ENCODE measurements around the gene PGAM1. TPM values are rescaled to one million over a fixed set of nuclear protein-coding genes. Genes with fewer than 3 reads are reported as not detected.
A peak's percentile ranks its signal among the peaks of the same experiment; 100 is the strongest.
"Not testable (repeated sequence)": the region's sequence is repeated elsewhere in the genome, so short reads cannot be mapped to it uniquely, and the experiment has no call there.

PGAM1 gene
- total RNA-seq, 6 experiments from 2014 or later, result 505 to 594 (median 542) TPM

DNA sequence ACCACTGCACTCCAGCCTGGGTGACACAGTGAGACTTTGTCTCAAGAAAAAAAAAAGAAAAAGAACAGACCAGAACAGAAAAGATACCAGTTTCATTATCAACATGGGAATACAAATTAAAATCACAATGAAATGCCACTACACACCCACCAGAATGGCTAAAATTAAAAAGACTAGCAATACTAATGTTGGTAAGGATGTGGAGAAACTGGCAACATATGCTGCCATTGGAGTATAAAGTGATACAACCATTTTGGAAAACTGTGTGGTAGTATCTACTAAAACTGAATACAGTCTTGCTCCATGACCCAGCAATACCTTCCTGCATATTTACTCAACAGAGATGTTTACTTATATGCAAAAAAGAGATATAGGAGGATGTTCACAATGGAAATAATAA lies 21.9 kb upstream of the PGAM1 start:
- no peaks in the 10 kb centered on the region for H3K4me1 Mint-ChIP-seq (ENCODE audit: low read depth)
- H3K36me3 Mint-ChIP-seq (ENCODE audit: low read depth), result no peaks in the 10 kb centered on the region
- H3K27ac Mint-ChIP-seq, result no peak overlapping the region
- TF ChIP-seq, protein P1, sequence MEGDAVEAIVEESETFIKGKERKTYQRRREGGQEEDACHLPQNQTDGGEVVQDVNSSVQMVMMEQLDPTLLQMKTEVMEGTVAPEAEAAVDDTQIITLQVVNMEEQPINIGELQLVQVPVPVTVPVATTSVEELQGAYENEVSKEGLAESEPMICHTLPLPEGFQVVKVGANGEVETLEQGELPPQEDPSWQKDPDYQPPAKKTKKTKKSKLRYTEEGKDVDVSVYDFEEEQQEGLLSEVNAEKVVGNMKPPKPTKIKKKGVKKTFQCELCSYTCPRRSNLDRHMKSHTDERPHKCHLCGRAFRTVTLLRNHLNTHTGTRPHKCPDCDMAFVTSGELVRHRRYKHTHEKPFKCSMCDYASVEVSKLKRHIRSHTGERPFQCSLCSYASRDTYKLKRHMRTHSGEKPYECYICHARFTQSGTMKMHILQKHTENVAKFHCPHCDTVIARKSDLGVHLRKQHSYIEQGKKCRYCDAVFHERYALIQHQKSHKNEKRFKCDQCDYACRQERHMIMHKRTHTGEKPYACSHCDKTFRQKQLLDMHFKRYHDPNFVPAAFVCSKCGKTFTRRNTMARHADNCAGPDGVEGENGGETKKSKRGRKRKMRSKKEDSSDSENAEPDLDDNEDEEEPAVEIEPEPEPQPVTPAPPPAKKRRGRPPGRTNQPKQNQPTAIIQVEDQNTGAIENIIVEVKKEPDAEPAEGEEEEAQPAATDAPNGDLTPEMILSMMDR (IDR thresholded peaks at IDR 0.05), result no peak
- no peaks in the 10 kb centered on the region for H3K9me3 Mint-ChIP-seq
- no peak overlapping the region for H3K4me3 Mint-ChIP-seq
- DNase-seq, result no peak
- H3K27me3 Mint-ChIP-seq (ENCODE audit: insufficient read depth), result peaks cover 1% of the 10 kb centered on the region

DNA sequence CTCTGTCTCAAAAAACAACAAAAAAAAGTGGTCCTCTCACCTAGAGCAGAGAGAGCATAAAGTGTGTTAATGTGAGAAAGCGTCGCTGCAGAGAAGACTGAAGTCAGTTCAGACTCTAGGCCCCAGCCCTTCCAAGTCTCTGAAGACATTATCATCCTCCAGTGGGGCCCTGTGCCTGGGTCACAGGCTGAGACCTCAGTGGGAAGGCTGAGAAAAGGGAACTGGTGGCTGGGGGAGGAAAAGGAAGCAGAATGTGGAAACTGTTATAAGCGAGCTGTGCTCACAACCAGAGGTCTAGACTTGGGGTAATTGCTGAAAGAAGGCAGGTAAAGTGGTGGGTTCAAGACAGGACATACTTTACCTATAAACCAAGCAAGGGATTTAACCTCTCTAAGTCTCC lies 19.9 kb upstream of the PGAM1 start:
- no peaks in the 10 kb centered on the region for H3K9me3 Mint-ChIP-seq
- peaks cover under 1% of the 10 kb centered on the region for H3K4me1 Mint-ChIP-seq (ENCODE audit: low read depth)
- DNase-seq, result no peak
- no peak overlapping the region for H3K4me3 Mint-ChIP-seq
- peaks cover 1% of the 10 kb centered on the region for H3K27me3 Mint-ChIP-seq (ENCODE audit: insufficient read depth)
- H3K27ac Mint-ChIP-seq, result no peak overlapping the region
- no peaks in the 10 kb centered on the region for H3K36me3 Mint-ChIP-seq (ENCODE audit: low read depth)
- TF ChIP-seq, protein P1 (IDR thresholded peaks at IDR 0.05), result no peak

DNA sequence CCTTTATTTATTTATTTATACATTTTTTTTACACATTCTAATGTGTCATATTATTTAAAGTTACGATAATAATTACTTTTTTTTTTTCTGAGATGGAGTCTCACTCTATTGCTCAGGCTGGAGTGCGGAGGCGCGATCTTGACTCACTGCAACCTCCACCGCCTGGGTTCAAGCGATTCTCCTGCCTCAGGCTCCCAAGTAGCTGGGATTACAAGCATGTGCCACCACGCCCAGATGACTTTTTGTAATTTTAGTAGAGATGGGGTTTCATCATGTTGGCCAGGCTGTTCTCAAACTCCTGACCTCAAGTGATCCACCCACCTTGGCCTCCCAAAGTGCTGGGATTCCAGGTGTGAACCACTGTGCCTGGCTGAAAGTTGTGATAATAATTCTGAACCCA lies 19.5 kb upstream of the PGAM1 start:
- H3K27me3 Mint-ChIP-seq (ENCODE audit: insufficient read depth); H3K9me3 Mint-ChIP-seq; H3K4me1 Mint-ChIP-seq (ENCODE audit: low read depth); H3K4me3 Mint-ChIP-seq; DNase-seq; H3K36me3 Mint-ChIP-seq (ENCODE audit: low read depth); H3K27ac Mint-ChIP-seq: not testable (repeated sequence)

DNA sequence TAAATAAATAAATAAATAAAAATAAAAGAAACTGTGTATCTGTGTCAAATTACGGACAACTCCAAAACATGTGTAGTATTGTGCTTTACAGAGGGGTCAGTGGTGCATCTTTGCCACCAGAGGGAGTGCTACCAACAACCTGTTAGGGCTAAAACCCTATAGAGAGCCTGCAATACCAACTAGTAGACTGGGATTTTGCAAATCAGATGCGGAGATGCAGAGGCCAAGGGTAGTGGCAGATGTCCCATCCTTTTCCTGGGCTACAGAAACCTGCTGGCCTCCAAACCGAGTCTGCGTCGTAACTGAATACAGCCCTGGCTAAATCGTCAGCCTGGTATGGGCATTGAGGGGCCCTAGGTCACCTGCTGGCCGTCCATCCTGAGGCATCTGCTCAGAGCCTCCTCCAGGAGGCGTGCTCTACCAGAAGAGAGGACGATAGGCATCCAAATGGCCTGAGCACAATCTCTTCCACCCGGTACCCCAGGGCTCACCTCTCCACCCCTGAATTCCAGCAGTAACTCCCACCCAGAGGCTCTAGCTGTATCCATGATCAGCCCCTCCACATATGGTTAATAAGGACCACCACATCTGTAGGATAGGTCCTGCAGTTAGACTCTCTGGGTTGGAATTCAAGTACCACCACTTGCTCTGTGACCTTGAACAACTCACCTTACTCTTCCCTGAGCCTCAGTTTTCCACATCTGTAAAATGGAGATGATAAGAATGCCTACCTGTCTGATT lies 18.6 kb upstream of the PGAM1 start:
- Mint-ChIP-seq H3K27ac (no peak overlapping the region), H3K4me3 (no peak overlapping the region), H3K36me3 (ENCODE audit: low read depth) (no peaks in the 10 kb centered on the region), H3K4me1 (ENCODE audit: low read depth) (peaks cover 6% of the 10 kb centered on the region), H3K9me3 (no peaks in the 10 kb centered on the region), H3K27me3 (ENCODE audit: insufficient read depth) (peaks cover 1% of the 10 kb centered on the region)
- TF ChIP-seq, protein P1 (IDR thresholded peaks at IDR 0.05), result peak; percentile 90
- DNase-seq, result peak; percentile 72

DNA sequence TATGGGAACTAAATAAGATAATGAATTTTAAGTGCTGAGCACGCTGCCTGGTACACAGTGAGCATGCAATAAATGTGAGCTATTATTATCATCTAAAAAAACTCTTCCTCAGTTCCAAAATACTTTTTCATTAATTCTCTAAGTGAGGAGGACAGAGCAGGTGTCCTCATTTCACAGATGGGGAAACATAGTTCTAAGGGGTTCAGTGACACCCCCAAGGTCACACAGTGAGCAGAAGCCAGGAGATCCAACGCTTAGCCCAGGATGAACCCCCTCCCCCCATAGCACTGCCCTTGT lies 18.1 kb upstream of the PGAM1 start:
- DNase-seq, result no peak
- TF ChIP-seq, protein P1 (IDR thresholded peaks at IDR 0.05), result no peak
- Mint-ChIP-seq H3K27ac (no peak overlapping the region), H3K36me3 (ENCODE audit: low read depth) (no peaks in the 10 kb centered on the region), H3K27me3 (ENCODE audit: insufficient read depth) (peaks cover 1% of the 10 kb centered on the region), H3K9me3 (no peaks in the 10 kb centered on the region), H3K4me1 (ENCODE audit: low read depth) (peaks cover 9% of the 10 kb centered on the region), H3K4me3 (no peak overlapping the region)

DNA sequence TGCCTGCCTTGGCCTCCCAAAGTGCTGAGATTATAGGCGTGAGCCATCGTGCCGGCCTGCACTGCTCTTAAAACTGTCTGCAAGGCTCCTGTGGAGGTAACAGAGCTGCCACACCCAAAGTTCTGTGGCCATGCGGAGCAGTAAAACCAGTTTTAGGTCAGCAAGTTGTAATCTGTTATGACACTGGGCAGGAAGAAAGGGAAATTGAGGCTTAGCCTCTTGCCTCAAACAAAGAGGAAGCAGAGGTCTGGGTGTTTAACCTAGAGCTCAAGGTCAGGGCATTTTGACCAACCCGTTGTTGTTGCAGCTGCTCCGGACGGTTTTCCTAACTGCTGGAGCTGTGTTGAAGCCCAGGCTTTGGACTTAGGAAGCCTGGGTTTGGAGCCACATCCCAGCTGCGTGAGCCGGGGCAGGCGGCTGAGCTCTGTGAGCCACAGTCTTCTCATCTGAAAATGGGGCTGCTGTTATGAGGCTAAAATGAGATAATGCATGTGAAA lies 17.4 kb upstream of the PGAM1 start:
- no peak for DNase-seq
- H3K36me3 Mint-ChIP-seq (ENCODE audit: low read depth), result no peaks in the 10 kb centered on the region
- no peaks in the 10 kb centered on the region for H3K9me3 Mint-ChIP-seq
- H3K4me3 Mint-ChIP-seq, result no peak overlapping the region
- no peak overlapping the region for H3K27ac Mint-ChIP-seq
- TF ChIP-seq, protein P1 (IDR thresholded peaks at IDR 0.05), result no peak
- H3K4me1 Mint-ChIP-seq (ENCODE audit: low read depth), result peaks cover 12% of the 10 kb centered on the region
- peaks cover 1% of the 10 kb centered on the region; the same call in 1 of the 2 replicates for H3K27me3 Mint-ChIP-seq (ENCODE audit: insufficient read depth)
